OCI-LY7 (cell line): ENCODE data around the gene GNPTG.

Experiments used
- EZH2phosphoT487 ChIP-seq: fragments of 200-600 bp; sonication (generic); IDR thresholded peaks from 2 replicates; pipeline ENCODE4 v1.6.1; 2018; ENCODE audit warnings: low read depth, borderline replicate concordance, mild to moderate bottlenecking, mixed run types, antibody characterized with exemption, low read length, moderate library complexity, mixed read lengths
- TF ChIP-seq, protein P1 (sequence below): fragments of 200-600 bp; sonication (generic); conservative IDR thresholded peaks from 2 replicates; pipeline ENCODE4 v1.5.1; 2014; ENCODE audit warnings: mild to moderate bottlenecking, antibody characterized with exemption, low read length, moderate library complexity, mixed read lengths

DNA sequence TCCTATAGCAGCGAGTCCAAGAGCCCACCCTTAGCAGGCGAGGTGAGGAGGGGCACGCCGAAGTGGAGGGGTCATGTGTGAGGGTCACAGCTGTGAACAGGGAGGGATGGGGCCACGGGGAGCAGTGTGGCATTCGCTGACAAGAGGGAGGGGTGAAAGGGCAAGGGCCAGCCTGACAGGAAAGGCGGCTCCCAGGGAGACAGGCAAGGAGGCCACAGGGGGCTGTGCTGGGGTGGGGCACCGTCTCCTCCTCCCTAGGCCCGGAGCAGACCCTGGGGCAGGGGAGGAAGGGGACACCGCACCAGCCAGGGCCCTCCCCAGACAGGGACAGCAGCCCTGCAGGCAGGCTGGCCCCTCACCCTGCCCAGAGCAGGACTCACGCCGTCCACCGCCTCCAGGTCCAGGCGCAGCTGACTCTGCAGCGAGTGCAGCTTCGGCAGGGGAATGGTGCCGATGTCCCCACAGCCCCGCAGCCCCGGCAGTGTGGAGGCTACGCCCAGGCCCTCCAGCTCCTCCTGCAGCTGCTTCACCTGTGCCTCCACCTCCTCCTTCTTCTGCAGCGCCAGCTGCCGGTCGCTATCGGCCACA is 15.1 kb downstream of the GNPTG start:
- TF ChIP-seq, protein P1, sequence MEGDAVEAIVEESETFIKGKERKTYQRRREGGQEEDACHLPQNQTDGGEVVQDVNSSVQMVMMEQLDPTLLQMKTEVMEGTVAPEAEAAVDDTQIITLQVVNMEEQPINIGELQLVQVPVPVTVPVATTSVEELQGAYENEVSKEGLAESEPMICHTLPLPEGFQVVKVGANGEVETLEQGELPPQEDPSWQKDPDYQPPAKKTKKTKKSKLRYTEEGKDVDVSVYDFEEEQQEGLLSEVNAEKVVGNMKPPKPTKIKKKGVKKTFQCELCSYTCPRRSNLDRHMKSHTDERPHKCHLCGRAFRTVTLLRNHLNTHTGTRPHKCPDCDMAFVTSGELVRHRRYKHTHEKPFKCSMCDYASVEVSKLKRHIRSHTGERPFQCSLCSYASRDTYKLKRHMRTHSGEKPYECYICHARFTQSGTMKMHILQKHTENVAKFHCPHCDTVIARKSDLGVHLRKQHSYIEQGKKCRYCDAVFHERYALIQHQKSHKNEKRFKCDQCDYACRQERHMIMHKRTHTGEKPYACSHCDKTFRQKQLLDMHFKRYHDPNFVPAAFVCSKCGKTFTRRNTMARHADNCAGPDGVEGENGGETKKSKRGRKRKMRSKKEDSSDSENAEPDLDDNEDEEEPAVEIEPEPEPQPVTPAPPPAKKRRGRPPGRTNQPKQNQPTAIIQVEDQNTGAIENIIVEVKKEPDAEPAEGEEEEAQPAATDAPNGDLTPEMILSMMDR = no peak
- TF ChIP-seq EZH2phosphoT487 = no peak
